IMR-90 (cell line): ENCODE data around the gene MYOF.
A peak's percentile ranks its signal among the peaks of the same experiment; 100 is the strongest.

ENCODE experiments used
- BHLHE40 ChIP-seq: fragments of 150-350 bp; IDR thresholded peaks from 2 replicates; pipeline ENCODE4 v1.6.1; 2016; ENCODE audit warnings: mild to moderate bottlenecking, low read depth, low read length
- CEBPB ChIP-seq: IDR thresholded peaks from 2 replicates; pipeline ENCODE4 v1.6.1; 2012; ENCODE audit warnings: low read depth, low read length, improper control_type of control experiment
- CHD1 ChIP-seq: IDR thresholded peaks from 2 replicates; pipeline ENCODE4 v1.6.1; 2012; ENCODE audit warnings: low read depth, low read length, improper control_type of control experiment
- MAFK ChIP-seq: IDR thresholded peaks from 2 replicates; pipeline ENCODE4 v1.6.1; 2012; ENCODE audit warnings: low read depth, low read length, improper control_type of control experiment
- MXI1 ChIP-seq: IDR thresholded peaks from 2 replicates; pipeline ENCODE4 v1.6.1; 2012; ENCODE audit warnings: low read depth, mild to moderate bottlenecking, low read length, moderate library complexity, borderline replicate concordance
- NFE2L2 ChIP-seq: fragments of 150-350 bp; IDR thresholded peaks from 2 replicates; pipeline ENCODE4 v1.6.1; 2016; ENCODE audit warnings: low read depth, mild to moderate bottlenecking, low read length
- POLR2A ChIP-seq: IDR thresholded peaks from 2 replicates; pipeline ENCODE4 v1.6.1; 2012; ENCODE audit warnings: mild to moderate bottlenecking, low read depth, low read length
- RAD21 ChIP-seq: IDR thresholded peaks from 2 replicates; pipeline ENCODE4 v1.6.1; 2012; ENCODE audit warnings: low read length, improper control_type of control experiment
- RCOR1 ChIP-seq: IDR thresholded peaks from 2 replicates; pipeline ENCODE4 v1.6.1; 2012; ENCODE audit warnings: mild to moderate bottlenecking, low read length, improper control_type of control experiment; ENCODE audit not compliant: insufficient replicate concordance
- RFX5 ChIP-seq: IDR thresholded peaks from 2 replicates; pipeline ENCODE4 v1.8.0; 2012; ENCODE audit warnings: low read depth, mild to moderate bottlenecking, low read length, moderate library complexity
- SMC3 ChIP-seq: fragments of 150-350 bp; IDR thresholded peaks from 2 replicates; pipeline ENCODE4 v1.6.1; 2016; ENCODE audit warnings: low read depth, mild to moderate bottlenecking, antibody characterized with exemption, low read length, moderate library complexity
- TF ChIP-seq, protein P1 (sequence below): conservative IDR thresholded peaks from 2 replicates; pipeline ENCODE4 v1.5.1; 2012; ENCODE audit warnings: mild to moderate bottlenecking, low read depth, low read length, improper control_type of control experiment
- TF ChIP-seq, protein P2 (sequence below): fragments of 150-350 bp; IDR thresholded peaks from 2 replicates; pipeline ENCODE4 v1.6.1; 2017; ENCODE audit warnings: mild to moderate bottlenecking, antibody characterized with exemption, low read length, low read depth
- TF ChIP-seq, protein P3 (sequence below): fragments of 150-350 bp; IDR thresholded peaks from 2 replicates; pipeline ENCODE4 v1.6.1; 2016; ENCODE audit warnings: low read depth, mild to moderate bottlenecking, low read length, moderate library complexity, borderline replicate concordance

DNA sequence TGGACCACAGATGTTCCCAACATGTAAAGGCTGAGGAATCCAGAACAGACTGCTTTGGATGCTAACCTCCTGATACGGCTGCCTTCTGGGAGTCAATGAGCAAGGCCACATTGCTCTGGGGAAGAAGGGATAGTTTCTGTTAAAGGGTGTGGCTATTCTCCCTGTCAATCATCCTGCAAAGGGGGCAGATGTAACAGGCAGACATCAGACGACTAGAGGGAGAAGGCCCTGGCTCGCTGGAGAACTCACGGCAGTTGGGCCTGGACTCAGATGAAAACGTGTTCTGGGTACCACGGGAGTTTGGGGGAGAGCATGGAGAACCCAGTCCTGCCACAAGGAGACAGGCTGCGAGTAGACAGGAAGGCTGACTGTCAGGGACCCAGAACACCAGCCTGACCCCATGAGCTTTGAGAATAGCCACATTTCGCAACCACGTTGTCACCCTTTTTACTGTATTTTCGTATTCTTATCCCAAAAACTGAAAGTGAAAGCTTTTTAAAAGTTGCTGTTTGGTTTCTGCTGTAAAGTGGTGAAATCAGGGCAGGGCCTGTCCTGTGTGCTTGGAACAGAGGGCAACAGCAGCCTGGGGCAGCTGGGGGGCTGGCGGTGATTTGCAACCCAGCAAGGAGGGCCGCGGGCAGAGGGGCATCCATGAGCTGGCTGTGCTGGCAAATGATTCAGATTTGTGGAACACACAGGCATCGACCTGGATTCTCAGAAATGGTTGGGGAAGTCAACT is 95.3 kb downstream of the MYOF start:
- TF ChIP-seq, protein P1, sequence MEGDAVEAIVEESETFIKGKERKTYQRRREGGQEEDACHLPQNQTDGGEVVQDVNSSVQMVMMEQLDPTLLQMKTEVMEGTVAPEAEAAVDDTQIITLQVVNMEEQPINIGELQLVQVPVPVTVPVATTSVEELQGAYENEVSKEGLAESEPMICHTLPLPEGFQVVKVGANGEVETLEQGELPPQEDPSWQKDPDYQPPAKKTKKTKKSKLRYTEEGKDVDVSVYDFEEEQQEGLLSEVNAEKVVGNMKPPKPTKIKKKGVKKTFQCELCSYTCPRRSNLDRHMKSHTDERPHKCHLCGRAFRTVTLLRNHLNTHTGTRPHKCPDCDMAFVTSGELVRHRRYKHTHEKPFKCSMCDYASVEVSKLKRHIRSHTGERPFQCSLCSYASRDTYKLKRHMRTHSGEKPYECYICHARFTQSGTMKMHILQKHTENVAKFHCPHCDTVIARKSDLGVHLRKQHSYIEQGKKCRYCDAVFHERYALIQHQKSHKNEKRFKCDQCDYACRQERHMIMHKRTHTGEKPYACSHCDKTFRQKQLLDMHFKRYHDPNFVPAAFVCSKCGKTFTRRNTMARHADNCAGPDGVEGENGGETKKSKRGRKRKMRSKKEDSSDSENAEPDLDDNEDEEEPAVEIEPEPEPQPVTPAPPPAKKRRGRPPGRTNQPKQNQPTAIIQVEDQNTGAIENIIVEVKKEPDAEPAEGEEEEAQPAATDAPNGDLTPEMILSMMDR = no peak
- TF ChIP-seq POLR2A (no peak), MXI1 (no peak), CHD1 (no peak), NFE2L2 (no peak), RFX5 (no peak), BHLHE40 (no peak), RAD21 (no peak), CEBPB (peak; percentile 87), SMC3 (no peak), RCOR1 (no peak), MAFK (no peak)
- TF ChIP-seq, protein P2, sequence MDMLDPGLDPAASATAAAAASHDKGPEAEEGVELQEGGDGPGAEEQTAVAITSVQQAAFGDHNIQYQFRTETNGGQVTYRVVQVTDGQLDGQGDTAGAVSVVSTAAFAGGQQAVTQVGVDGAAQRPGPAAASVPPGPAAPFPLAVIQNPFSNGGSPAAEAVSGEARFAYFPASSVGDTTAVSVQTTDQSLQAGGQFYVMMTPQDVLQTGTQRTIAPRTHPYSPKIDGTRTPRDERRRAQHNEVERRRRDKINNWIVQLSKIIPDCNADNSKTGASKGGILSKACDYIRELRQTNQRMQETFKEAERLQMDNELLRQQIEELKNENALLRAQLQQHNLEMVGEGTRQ = no peak
- TF ChIP-seq, protein P3, sequence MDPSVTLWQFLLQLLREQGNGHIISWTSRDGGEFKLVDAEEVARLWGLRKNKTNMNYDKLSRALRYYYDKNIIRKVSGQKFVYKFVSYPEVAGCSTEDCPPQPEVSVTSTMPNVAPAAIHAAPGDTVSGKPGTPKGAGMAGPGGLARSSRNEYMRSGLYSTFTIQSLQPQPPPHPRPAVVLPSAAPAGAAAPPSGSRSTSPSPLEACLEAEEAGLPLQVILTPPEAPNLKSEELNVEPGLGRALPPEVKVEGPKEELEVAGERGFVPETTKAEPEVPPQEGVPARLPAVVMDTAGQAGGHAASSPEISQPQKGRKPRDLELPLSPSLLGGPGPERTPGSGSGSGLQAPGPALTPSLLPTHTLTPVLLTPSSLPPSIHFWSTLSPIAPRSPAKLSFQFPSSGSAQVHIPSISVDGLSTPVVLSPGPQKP = no peak
